Stimulated activated memory B cell treated with anti-CD40 and anti-IgM and Interleukin-4, amounts not matched to agents 10 μg/mL and 1 μg/mL and 100 μg/mL, for 72 hours (primary cell): ENCODE measurements around the gene DLD.
"Not testable (repeated sequence)": the region's sequence is repeated elsewhere in the genome, so short reads cannot be mapped to it uniquely, and the experiment has no call there.

ENCODE experiments used
- ATAC-seq: fragments of 150-1000 bp; cut with Tn5 transposase; 2 replicates; pipeline ENCODE4 v1.10.0; 2021
- H3K27ac Mint-ChIP-seq: one replicate; pipeline ENCODE4 v1.8.0; 2022; ENCODE audit warnings: mild to moderate bottlenecking, mixed read lengths
- H3K27me3 Mint-ChIP-seq: one replicate; pipeline ENCODE4 v1.8.0; 2022; ENCODE audit warnings: mixed read lengths
- H3K36me3 Mint-ChIP-seq: one replicate; pipeline ENCODE4 v1.8.0; 2022; ENCODE audit warnings: mixed read lengths
- H3K4me1 Mint-ChIP-seq: one replicate; pipeline ENCODE4 v1.8.0; 2022; ENCODE audit warnings: mixed read lengths
- H3K4me3 Mint-ChIP-seq: one replicate; pipeline ENCODE4 v1.8.0; 2022; ENCODE audit warnings: mild to moderate bottlenecking, moderate library complexity, mixed read lengths
- H3K9me3 Mint-ChIP-seq: one replicate; pipeline ENCODE4 v1.8.0; 2022; ENCODE audit warnings: mixed read lengths

DLD gene

DNA sequence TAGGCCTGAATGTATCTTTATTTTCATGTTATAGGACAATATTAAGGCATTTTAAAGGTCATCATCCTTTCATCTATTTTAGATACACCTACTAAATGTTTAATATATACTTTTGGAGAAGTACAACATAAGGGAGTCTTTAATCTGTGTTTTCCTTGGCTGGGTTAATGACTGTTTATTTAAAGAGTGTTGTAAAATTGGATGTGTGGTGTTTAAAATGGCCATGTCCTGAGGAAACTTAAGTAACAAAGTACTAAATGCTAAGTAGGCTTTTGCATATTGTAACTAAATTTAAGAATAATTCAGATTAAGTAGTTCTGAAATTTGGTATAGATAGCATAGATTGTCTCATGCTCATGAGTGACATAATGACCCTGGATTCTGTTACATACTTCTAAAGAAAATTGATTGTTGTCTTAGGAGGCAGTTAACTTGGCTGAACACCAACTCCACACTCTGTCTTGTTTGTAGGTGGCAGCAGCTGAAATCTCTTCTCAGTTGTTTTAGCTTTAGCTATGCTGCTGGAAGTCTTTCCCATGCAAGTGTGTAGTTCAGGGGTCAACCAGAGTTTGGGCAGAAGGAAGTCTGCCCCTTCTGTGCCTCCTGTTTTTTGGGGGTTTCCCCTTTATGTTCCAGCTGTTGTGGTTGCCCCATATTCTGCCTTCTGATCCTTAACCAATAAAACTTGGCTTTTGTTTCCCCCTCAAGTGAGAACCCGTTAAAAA lies 29.2 kb downstream of the DLD start:
- no peak for ATAC-seq
- no peaks in the 10 kb centered on the region for H3K27me3 Mint-ChIP-seq
- peaks cover 77% of the 10 kb centered on the region for H3K36me3 Mint-ChIP-seq
- no peaks in the 10 kb centered on the region for H3K9me3 Mint-ChIP-seq
- no peak overlapping the region for H3K4me3 Mint-ChIP-seq
- H3K4me1 Mint-ChIP-seq, result peaks cover 16% of the 10 kb centered on the region
- H3K27ac Mint-ChIP-seq, result no peak overlapping the region

GRCh38 chr7:107921826-107922225 lies 30.8 kb downstream of the DLD start:
- ATAC-seq, H3K9me3 Mint-ChIP-seq, H3K4me3 Mint-ChIP-seq, H3K27ac Mint-ChIP-seq, H3K27me3 Mint-ChIP-seq: not testable (repeated sequence)
- Mint-ChIP-seq H3K4me1 (peaks cover 16% of the 10 kb centered on the region), H3K36me3 (peaks cover 83% of the 10 kb centered on the region)

- Mint-ChIP-seq H3K27me3 (no peaks in the 10 kb centered on the region), H3K4me3 (no peak overlapping the region), H3K36me3 (peaks cover 77% of the 10 kb centered on the region), H3K9me3 (no peaks in the 10 kb centered on the region), H3K4me1 (peaks cover 16% of the 10 kb centered on the region), H3K27ac (no peak overlapping the region)
- ATAC-seq, result no peak
Observed at GRCh38 chr7:107922886-107923285, 31.9 kb downstream of the DLD start.

- no peak overlapping the region for H3K27ac Mint-ChIP-seq
- H3K4me1 Mint-ChIP-seq, result peaks cover 16% of the 10 kb centered on the region
Observed at GRCh38 chr7:107924841-107925504, 34.0 kb downstream of the DLD start.

GRCh38 chr7:107926481-107926880 lies 35.5 kb downstream of the DLD start:
- no peak overlapping the region for H3K4me3 Mint-ChIP-seq
- H3K4me1 Mint-ChIP-seq, result peaks cover 9% of the 10 kb centered on the region
- no peaks in the 10 kb centered on the region for H3K9me3 Mint-ChIP-seq
- no peaks in the 10 kb centered on the region for H3K27me3 Mint-ChIP-seq
- ATAC-seq, result no peak
- H3K27ac Mint-ChIP-seq, result no peak overlapping the region
- peaks cover 64% of the 10 kb centered on the region for H3K36me3 Mint-ChIP-seq

More at GRCh38 chr7:107924841-107925504, 34.0 kb downstream of the DLD start:
- peak; percentile 62 for ATAC-seq
- H3K9me3 Mint-ChIP-seq, result no peaks in the 10 kb centered on the region
- H3K27me3 Mint-ChIP-seq, result no peaks in the 10 kb centered on the region
- peaks cover 77% of the 10 kb centered on the region for H3K36me3 Mint-ChIP-seq
- H3K4me3 Mint-ChIP-seq, result no peak overlapping the region

DNA sequence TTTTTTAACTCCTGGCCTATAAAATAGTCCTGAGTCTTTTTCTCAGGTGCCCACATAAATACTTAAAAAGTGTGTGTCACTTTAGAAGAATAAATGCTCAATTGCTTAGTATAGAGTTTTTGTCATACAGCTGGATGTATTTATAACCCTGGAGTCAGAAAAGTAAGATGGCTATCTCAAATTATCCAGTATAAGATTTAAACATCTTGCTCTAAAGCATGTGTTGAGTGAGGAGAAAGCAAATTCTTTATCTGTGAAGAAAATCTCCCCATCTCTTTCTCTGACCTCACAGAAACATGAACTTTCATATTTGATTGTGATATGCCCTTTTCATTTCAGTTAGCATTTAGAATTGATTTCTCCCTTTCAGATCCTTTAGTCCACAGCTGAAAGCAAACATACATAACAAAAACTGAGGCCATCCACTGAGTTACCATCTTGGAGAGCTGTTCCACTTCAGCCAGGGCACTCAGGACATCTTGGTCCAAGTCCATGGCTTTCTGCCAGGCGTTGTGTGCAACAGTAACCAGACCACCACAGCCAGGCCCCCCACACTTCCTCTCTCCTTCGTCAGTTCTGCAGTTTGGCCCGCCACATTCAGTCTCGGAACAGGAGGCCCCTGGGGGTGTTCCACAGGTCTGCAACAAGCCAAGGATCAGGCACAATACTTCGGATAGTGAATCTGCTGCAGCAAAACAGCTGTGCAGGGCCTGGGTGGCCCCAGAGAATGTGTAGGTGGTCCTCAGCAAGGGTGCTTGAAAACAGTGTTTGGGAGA lies 40.9 kb downstream of the DLD start:
- no peaks in the 10 kb centered on the region for H3K27me3 Mint-ChIP-seq
- H3K9me3 Mint-ChIP-seq, result no peaks in the 10 kb centered on the region
- no peak overlapping the region for H3K27ac Mint-ChIP-seq
- no peak for ATAC-seq
- H3K4me3 Mint-ChIP-seq, result no peak overlapping the region
- H3K36me3 Mint-ChIP-seq, result peaks cover 23% of the 10 kb centered on the region
- no peaks in the 10 kb centered on the region for H3K4me1 Mint-ChIP-seq

DNA sequence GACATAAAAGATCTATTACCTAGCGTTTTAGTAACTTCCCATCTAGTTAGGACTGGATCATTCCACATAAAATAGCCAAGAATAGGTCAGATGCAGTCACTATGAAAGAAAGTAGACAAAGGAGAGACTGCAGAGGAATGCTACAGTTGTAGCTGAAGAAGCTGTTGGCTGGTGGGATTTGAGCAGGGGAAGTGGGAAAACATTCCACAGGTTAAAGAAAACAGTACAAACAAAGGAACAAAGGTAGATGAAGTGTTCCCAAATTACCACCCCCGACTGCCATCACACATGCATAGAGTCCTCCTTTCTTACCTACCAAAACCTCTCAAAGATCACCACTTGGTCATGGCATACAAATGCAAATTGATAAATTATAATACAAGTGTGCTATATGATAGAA lies 41.8 kb downstream of the DLD start:
- ATAC-seq, result no peak
- no peaks in the 10 kb centered on the region for H3K27me3 Mint-ChIP-seq
- H3K4me3 Mint-ChIP-seq, result no peak overlapping the region
- no peaks in the 10 kb centered on the region for H3K9me3 Mint-ChIP-seq
- H3K36me3 Mint-ChIP-seq, result peaks cover 18% of the 10 kb centered on the region
- H3K27ac Mint-ChIP-seq, result no peak overlapping the region
- no peaks in the 10 kb centered on the region for H3K4me1 Mint-ChIP-seq

DNA sequence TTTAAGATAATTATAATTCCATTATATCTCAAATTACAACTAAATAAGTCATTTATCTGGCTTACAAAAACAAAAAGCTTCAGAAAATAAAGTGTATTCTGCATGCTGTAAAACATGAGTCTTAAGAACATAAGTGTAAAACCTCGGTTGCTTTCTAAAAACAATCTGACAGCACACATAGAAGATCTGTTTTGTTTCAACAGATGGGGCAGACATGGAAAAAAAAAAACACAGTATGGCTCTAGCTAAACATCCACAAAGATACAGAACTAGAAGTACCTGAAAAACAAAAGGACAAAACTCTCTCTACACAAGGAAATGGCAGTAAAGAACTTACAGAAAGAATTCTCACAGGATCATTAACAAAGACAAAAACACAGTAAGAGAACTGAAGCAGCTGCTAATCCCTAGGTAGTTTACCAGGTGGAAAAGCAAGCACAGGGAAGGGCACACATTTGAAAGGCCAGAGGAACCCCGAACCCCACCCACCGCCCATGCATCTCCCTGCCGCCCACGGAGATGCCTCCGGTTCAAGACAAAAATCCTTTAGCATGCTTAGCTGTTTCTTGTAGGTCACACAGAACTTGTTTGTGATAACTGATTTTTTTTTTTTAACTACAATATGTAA lies 42.5 kb downstream of the DLD start:
- no peak for ATAC-seq
- Mint-ChIP-seq H3K27ac (peak overlapping the region; percentile 32), H3K4me3 (no peak overlapping the region), H3K9me3 (no peaks in the 10 kb centered on the region), H3K4me1 (no peaks in the 10 kb centered on the region), H3K36me3 (peaks cover 17% of the 10 kb centered on the region), H3K27me3 (no peaks in the 10 kb centered on the region)

- Mint-ChIP-seq H3K27ac (no peak overlapping the region), H3K27me3 (no peaks in the 10 kb centered on the region), H3K9me3 (no peaks in the 10 kb centered on the region), H3K4me1 (no peaks in the 10 kb centered on the region), H3K36me3 (peaks cover 5% of the 10 kb centered on the region), H3K4me3 (no peak overlapping the region)
- ATAC-seq, result no peak
Observed at GRCh38 chr7:107934991-107935770, 44.2 kb downstream of the DLD start.

- H3K9me3 Mint-ChIP-seq, result no peaks in the 10 kb centered on the region
- H3K27me3 Mint-ChIP-seq, result no peaks in the 10 kb centered on the region
- no peaks in the 10 kb centered on the region for H3K4me1 Mint-ChIP-seq
- H3K27ac Mint-ChIP-seq, result no peak overlapping the region
- ATAC-seq, result no peak
- H3K36me3 Mint-ChIP-seq, result peaks cover 14% of the 10 kb centered on the region
- no peak overlapping the region for H3K4me3 Mint-ChIP-seq
Observed at GRCh38 chr7:107936312-107936711, 45.3 kb downstream of the DLD start.

GRCh38 chr7:107937531-107937930 lies 46.5 kb downstream of the DLD start:
- Mint-ChIP-seq H3K36me3 (peaks cover 14% of the 10 kb centered on the region), H3K4me1 (no peaks in the 10 kb centered on the region), H3K4me3 (no peak overlapping the region), H3K27ac (no peak overlapping the region), H3K27me3 (no peaks in the 10 kb centered on the region), H3K9me3 (no peaks in the 10 kb centered on the region)
- ATAC-seq, result no peak

GRCh38 chr7:107938456-107939250 lies 47.7 kb downstream of the DLD start:
- no peaks in the 10 kb centered on the region for H3K9me3 Mint-ChIP-seq
- no peak overlapping the region for H3K4me3 Mint-ChIP-seq
- no peaks in the 10 kb centered on the region for H3K27me3 Mint-ChIP-seq
- H3K27ac Mint-ChIP-seq, result no peak overlapping the region
- H3K4me1 Mint-ChIP-seq, result no peaks in the 10 kb centered on the region
- ATAC-seq, result no peak
- peaks cover 17% of the 10 kb centered on the region for H3K36me3 Mint-ChIP-seq

DNA sequence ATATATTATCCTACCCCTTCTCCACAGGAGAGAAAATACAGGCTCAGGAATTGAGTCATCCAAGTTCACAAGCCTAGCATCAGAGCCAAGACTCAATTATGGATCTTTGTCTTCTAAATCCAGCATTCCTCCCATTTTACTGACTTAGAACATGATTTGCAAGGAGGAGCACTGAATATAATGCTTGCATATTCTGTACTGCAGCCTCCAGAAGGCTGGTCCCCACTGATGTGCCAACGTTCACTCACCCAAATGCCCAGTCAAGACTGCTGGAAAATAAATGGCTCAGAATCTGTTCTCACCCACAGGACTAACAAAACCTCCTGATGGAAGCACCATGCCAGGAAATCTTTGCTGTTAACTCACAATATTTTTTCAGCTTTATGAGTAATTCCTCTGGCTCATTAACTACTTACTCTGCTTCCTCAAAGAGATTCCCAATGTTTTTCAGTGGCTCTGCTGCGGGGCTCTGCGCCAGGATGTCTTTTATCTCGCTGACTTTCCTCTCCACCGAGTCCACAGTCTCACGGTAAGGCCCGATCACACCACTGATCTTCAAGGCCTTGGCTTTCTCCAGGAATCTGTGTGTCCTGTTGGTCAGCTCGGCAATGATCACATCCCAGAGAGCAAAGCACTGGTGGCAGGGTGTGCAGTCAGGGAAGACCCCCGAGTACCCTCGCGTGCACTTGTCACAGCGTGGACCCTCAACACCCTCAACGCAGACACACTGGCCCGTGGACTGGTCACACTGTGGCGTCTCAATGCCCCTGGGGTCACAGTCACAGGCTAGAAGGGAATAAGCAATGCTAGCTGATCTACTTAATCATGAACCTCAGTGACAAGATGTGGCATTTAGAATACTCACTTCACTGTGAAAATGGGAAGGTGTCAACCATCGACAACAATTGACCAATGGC lies 48.8 kb downstream of the DLD start:
- peak; percentile 48 for ATAC-seq
- H3K27ac Mint-ChIP-seq, result no peak overlapping the region
- peaks cover 19% of the 10 kb centered on the region for H3K36me3 Mint-ChIP-seq
- H3K9me3 Mint-ChIP-seq, result no peaks in the 10 kb centered on the region
- H3K4me3 Mint-ChIP-seq, result no peak overlapping the region
- no peaks in the 10 kb centered on the region for H3K27me3 Mint-ChIP-seq
- H3K4me1 Mint-ChIP-seq, result no peaks in the 10 kb centered on the region
